ENCODE measurements around the gene PARVG.

PARVG gene

DNA sequence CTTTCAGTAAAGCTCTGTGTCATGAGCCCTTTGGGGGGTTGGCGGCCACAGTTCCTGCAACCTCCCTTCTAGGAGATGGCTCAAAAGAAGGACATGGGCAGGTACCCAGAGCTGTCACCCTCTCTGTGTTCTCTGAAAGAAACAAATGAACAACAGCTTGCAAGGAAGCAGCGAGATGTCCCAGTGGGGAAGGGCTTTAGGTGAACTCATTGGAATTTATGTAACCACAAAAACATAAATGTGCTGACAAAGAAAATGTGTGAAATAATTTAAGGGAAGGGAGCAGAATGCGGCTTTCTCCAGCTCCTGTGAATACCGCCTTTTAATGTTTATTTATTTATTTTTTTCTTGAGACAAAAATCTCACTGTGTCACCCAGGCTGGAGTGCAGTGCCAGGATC lies 3.3 kb downstream of the PARVG start:
- TF ChIP-seq Cebpa-rat (IDR thresholded peaks at IDR 0.05) = no peak
- Histone ChIP-seq H3K4me2 (peak overlapping the region; percentile 97), H3K9me3 (no peaks in the 10 kb centered on the region), H3K27ac (no peak overlapping the region), H4K20me1 (peaks cover 62% of the 10 kb centered on the region), H3K9ac (no peak overlapping the region), H3K4me3 (no peak overlapping the region), H3K27me3 (peaks cover 4% of the 10 kb centered on the region; the same call in 1 of the 2 replicates), H3K4me1 (peaks cover 68% of the 10 kb centered on the region), H3K36me3 (peaks cover 18% of the 10 kb centered on the region; the same call in 1 of the 2 replicates)

- H3K4me3 ChIP-seq = no peak overlapping the region
- peaks cover 12% of the 10 kb centered on the region for H3K27me3 ChIP-seq
- H3K36me3 ChIP-seq = peaks cover 18% of the 10 kb centered on the region; the same call in 1 of the 2 replicates
- H4K20me1 ChIP-seq = peaks cover 77% of the 10 kb centered on the region
- no peak overlapping the region for H3K27ac ChIP-seq
- peaks cover 75% of the 10 kb centered on the region for H3K4me1 ChIP-seq
- TF ChIP-seq Cebpa-rat (IDR thresholded peaks at IDR 0.05) = no peak
- H3K9me3 ChIP-seq = no peaks in the 10 kb centered on the region
- H3K4me2 ChIP-seq = no peak overlapping the region
- no peak overlapping the region for H3K9ac ChIP-seq
These were observed 4.8 kb downstream of the PARVG start for GRCh38 chr22:44185237-44186120.

GRCh38 chr22:44186121-44186510 lies 5.4 kb downstream of the PARVG start:
- Histone ChIP-seq H3K9me3 (no peaks in the 10 kb centered on the region), H3K36me3 (peaks cover 18% of the 10 kb centered on the region; the same call in 1 of the 2 replicates), H3K4me3 (no peak overlapping the region), H3K4me1 (peaks cover 75% of the 10 kb centered on the region), H3K27me3 (peaks cover 15% of the 10 kb centered on the region), H3K4me2 (no peak overlapping the region; the same call in 1 of the 2 replicates), H3K27ac (no peak overlapping the region), H4K20me1 (peaks cover 83% of the 10 kb centered on the region), H3K9ac (no peak overlapping the region)
- no peak for TF ChIP-seq Cebpa-rat (IDR thresholded peaks at IDR 0.05)

DNA sequence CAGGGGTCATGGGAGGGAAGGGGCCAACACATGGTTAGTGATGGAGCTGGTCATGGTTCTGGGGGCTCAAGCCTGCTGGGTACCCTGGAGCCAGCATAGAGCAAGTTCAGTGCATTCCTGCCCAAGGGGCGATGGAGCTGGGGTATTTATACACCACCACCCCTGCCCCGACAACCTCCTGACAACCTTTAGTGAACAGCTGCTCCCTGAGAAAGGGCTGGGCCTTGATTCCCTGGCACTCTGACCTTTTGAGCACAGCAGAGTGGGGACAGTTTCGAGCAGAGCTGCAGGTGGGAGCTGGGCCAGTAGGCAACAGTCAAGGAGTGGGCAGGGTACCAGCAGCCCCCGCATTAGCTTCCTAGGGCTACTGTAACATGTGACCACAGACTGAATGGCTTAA lies 6.0 kb downstream of the PARVG start:
- TF ChIP-seq Cebpa-rat (IDR thresholded peaks at IDR 0.05) = no peak
- H3K36me3 ChIP-seq = peaks cover 18% of the 10 kb centered on the region; the same call in 1 of the 2 replicates
- peaks cover 89% of the 10 kb centered on the region for H4K20me1 ChIP-seq
- no peak overlapping the region for H3K9ac ChIP-seq
- peaks cover 77% of the 10 kb centered on the region for H3K4me1 ChIP-seq
- peaks cover 15% of the 10 kb centered on the region for H3K27me3 ChIP-seq
- H3K4me3 ChIP-seq = no peak overlapping the region
- no peaks in the 10 kb centered on the region for H3K9me3 ChIP-seq
- no peak overlapping the region; the same call in 1 of the 2 replicates for H3K4me2 ChIP-seq
- H3K27ac ChIP-seq = no peak overlapping the region

DNA sequence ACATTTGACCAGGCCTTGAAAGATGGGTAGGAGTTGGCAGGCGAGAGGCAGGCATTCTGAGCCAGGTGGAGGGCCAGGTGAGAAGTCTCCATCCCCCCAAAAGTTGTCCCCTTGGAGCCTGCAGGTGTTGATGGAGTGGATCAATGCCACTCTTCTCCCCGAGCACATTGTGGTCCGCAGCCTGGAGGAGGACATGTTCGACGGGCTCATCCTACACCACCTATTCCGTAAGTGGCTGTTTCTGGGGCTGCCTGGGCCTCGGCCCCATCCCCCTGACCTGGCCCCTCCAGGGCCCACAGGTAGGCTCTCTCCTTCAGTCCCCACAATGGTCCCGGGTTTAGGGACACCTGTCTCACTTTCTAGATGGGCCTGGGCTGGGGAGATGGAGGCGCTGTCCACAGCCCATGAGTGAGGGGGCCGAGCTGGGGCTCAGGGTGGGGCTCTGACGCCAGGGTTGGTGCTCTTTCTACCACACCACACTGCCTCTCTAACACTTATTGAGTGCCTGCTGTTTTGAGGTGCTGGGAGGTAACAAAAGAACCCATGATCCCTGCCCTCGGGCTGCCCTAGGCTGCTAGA lies 7.0 kb downstream of the PARVG start:
- H3K4me2 ChIP-seq = no peak overlapping the region
- H3K4me3 ChIP-seq = no peak overlapping the region
- no peak overlapping the region for H3K27ac ChIP-seq
- H3K9me3 ChIP-seq = no peaks in the 10 kb centered on the region
- no peak for TF ChIP-seq Cebpa-rat (IDR thresholded peaks at IDR 0.05)
- H3K36me3 ChIP-seq = peaks cover 18% of the 10 kb centered on the region; the same call in 1 of the 2 replicates
- H4K20me1 ChIP-seq = peaks cover 99% of the 10 kb centered on the region
- H3K9ac ChIP-seq = no peak overlapping the region
- peaks cover 18% of the 10 kb centered on the region for H3K27me3 ChIP-seq
- H3K4me1 ChIP-seq = peaks cover 77% of the 10 kb centered on the region

DNA sequence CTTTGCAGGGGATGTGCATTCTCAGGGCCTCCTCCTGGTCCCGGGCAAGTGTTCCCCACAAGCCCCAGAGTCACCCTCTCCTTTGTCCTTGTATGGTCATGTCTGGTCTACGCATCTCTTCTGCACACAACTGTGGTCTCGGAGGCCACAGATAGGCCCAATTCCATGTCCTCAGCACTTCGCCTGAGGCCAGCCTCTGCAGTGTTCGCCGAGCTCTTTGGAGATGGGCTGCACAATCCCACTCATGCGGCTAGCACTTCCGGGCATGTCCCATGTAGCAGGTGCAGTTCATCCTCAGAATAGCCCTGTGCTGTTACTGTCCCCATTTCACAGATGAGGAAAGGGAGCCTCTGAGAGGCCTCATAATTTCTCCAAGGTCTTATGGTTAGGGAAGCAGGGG lies 7.6 kb downstream of the PARVG start:
- peaks cover 77% of the 10 kb centered on the region for H3K4me1 ChIP-seq
- no peak overlapping the region for H3K9ac ChIP-seq
- no peak overlapping the region for H3K27ac ChIP-seq
- peaks cover 17% of the 10 kb centered on the region; the same call in 1 of the 2 replicates for H3K36me3 ChIP-seq
- H3K4me2 ChIP-seq = peak overlapping the region; percentile 70
- TF ChIP-seq Cebpa-rat (IDR thresholded peaks at IDR 0.05) = no peak
- peaks cover 100% of the 10 kb centered on the region for H4K20me1 ChIP-seq
- H3K27me3 ChIP-seq = peaks cover 23% of the 10 kb centered on the region
- no peaks in the 10 kb centered on the region for H3K9me3 ChIP-seq
- H3K4me3 ChIP-seq = no peak overlapping the region

- H3K27ac ChIP-seq = no peak overlapping the region
- peaks cover 11% of the 10 kb centered on the region; the same call in 1 of the 2 replicates for H3K36me3 ChIP-seq
- H3K27me3 ChIP-seq = peaks cover 31% of the 10 kb centered on the region
- H3K4me1 ChIP-seq = peaks cover 77% of the 10 kb centered on the region
- no peak overlapping the region for H3K9ac ChIP-seq
- TF ChIP-seq Cebpa-rat (IDR thresholded peaks at IDR 0.05) = no peak
- H4K20me1 ChIP-seq = peaks cover 100% of the 10 kb centered on the region
- no peaks in the 10 kb centered on the region for H3K9me3 ChIP-seq
- no peak overlapping the region for H3K4me3 ChIP-seq
- peak overlapping the region; percentile 70 for H3K4me2 ChIP-seq
These were observed 8.4 kb downstream of the PARVG start for GRCh38 chr22:44188986-44189630.

GRCh38 chr22:44190381-44190976 lies 9.8 kb downstream of the PARVG start:
- no peak overlapping the region for H3K27ac ChIP-seq
- H3K4me1 ChIP-seq = peaks cover 90% of the 10 kb centered on the region
- no peak overlapping the region for H3K9ac ChIP-seq
- TF ChIP-seq Cebpa-rat (IDR thresholded peaks at IDR 0.05) = no peak
- H3K27me3 ChIP-seq = peaks cover 33% of the 10 kb centered on the region
- no peaks in the 10 kb centered on the region for H3K9me3 ChIP-seq
- peaks cover 11% of the 10 kb centered on the region; the same call in 1 of the 2 replicates for H3K36me3 ChIP-seq
- H3K4me2 ChIP-seq = peak overlapping the region; percentile 70
- H4K20me1 ChIP-seq = peaks cover 98% of the 10 kb centered on the region
- H3K4me3 ChIP-seq = no peak overlapping the region

- H3K9me3 ChIP-seq = no peaks in the 10 kb centered on the region
- peak overlapping the region; percentile 70 for H3K4me2 ChIP-seq
- peaks cover 94% of the 10 kb centered on the region for H3K4me1 ChIP-seq
These were observed 10.3 kb downstream of the PARVG start for GRCh38 chr22:44191036-44191454.

More at GRCh38 chr22:44191036-44191454, 10.3 kb downstream of the PARVG start:
- peaks cover 95% of the 10 kb centered on the region for H4K20me1 ChIP-seq
- no peak for TF ChIP-seq Cebpa-rat (IDR thresholded peaks at IDR 0.05)
- peaks cover 33% of the 10 kb centered on the region for H3K27me3 ChIP-seq
- no peak overlapping the region for H3K9ac ChIP-seq
- no peak overlapping the region for H3K27ac ChIP-seq
- no peak overlapping the region for H3K4me3 ChIP-seq
- H3K36me3 ChIP-seq = peaks cover 6% of the 10 kb centered on the region; the same call in 1 of the 2 replicates
